CD4-positive, alpha-beta T cell treated with Interleukin-2 at 100 ng/mL for 4 hours (primary cell): ENCODE data around the gene RAB17.
A peak's percentile ranks its signal among the peaks of the same experiment; 100 is the strongest.

Source experiments
- DNase-seq: peaks from one replicate; pipeline ENCODE4 v3.0.0-alpha.2; 2020; ENCODE audit warnings: low spot score

The RAB17 gene

GRCh38 chr2:237576974-237577373 is 13.6 kb downstream of the RAB17 start:
- no peak for DNase-seq

- DNase-seq, result no peak
Measured at GRCh38 chr2:237575869-237576862, 14.4 kb downstream of the RAB17 start.

GRCh38 chr2:237574894-237575868 is 15.4 kb downstream of the RAB17 start:
- DNase-seq, result no peak

GRCh38 chr2:237574467-237574866 is 16.1 kb downstream of the RAB17 start:
- no peak for DNase-seq

- no peak for DNase-seq
Measured at GRCh38 chr2:237573721-237574415, 16.7 kb downstream of the RAB17 start.

- DNase-seq, result no peak
Measured at GRCh38 chr2:237572742-237573101, 17.8 kb downstream of the RAB17 start.

GRCh38 chr2:237572021-237572741 is 18.4 kb downstream of the RAB17 start:
- peak; percentile 80 for DNase-seq

- DNase-seq, result no peak
Measured at GRCh38 chr2:237571551-237571950, 19.0 kb downstream of the RAB17 start.

- no peak for DNase-seq
Measured at GRCh38 chr2:237570776-237571335, 19.7 kb downstream of the RAB17 start.

- DNase-seq, result no peak
Measured at GRCh38 chr2:237569896-237570295, 20.6 kb downstream of the RAB17 start.

GRCh38 chr2:237569041-237569440 is 21.5 kb downstream of the RAB17 start:
- DNase-seq, result no peak

GRCh38 chr2:237568121-237568660 is 22.3 kb downstream of the RAB17 start:
- no peak for DNase-seq

GRCh38 chr2:237567276-237568029 is 23.1 kb downstream of the RAB17 start:
- DNase-seq, result no peak

- no peak for DNase-seq
Measured at GRCh38 chr2:237566401-237567235, 23.9 kb downstream of the RAB17 start, which contains the start of gene PRLH. PRLH (plus strand) TSS chr2:237566574; CDS start chr2:237566574, 0 bp downstream.

- DNase-seq, result no peak
Measured at GRCh38 chr2:237565974-237566373, 24.6 kb downstream of the RAB17 start.

- no peak for DNase-seq
Measured at GRCh38 chr2:237564526-237565131, 25.9 kb downstream of the RAB17 start.

GRCh38 chr2:237563816-237564215 is 26.7 kb downstream of the RAB17 start:
- no peak for DNase-seq

- DNase-seq, result no peak
Measured at GRCh38 chr2:237561221-237561620, 29.3 kb downstream of the RAB17 start.
